CD4-positive, alpha-beta T cell treated with Interferon alpha-2 for 1 hour (primary cell): ENCODE measurements around the gene MYCBP2.
"Not testable (repeated sequence)": the region's sequence is repeated elsewhere in the genome, so short reads cannot be mapped to it uniquely, and the experiment has no call there.

Experiments
- DNase-seq, 2 donors: peaks; one replicate each; pipeline ENCODE4 v3.0.0-alpha.2; 2020 to 2022

MYCBP2 gene

DNA sequence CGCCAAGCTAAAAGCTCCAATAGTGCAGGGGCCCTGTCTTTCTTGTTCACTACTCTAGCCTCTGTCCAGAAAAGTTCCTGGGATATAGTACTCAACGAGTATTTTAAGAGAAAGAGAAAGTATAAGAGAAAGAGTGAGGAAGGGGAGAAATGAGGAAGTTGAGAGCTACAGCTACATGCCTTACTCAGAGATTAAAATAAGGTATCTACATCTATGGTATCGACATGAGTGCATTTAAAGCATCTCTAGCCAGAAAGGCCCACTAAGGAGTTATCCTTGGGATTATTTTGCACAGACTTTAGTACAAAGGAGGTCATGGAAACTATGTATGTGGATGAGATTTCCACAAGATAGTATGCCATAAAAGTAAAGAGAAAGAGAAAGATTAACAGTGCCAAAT lies 28.5 kb downstream of the MYCBP2 start:
- no peak for DNase-seq

DNA sequence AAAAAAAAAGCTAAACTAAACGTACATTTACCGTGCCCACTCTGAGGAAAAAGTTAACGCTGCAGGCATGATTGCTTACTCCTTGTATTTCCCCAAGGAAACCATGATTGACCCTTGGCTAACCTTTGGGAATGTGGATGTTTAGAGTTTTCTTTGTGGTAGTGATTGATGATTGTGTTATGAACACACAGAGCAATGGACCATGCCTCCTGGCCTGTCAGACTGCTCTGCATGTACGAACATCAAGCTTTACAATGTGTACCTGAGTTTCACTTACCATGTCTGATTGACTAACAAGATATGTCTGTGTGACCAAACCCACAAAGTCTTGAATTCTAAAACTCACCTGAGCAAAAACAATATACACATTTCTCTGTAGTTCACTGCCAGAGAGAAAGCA lies 35.1 kb downstream of the MYCBP2 start:
- no peak for DNase-seq

DNA sequence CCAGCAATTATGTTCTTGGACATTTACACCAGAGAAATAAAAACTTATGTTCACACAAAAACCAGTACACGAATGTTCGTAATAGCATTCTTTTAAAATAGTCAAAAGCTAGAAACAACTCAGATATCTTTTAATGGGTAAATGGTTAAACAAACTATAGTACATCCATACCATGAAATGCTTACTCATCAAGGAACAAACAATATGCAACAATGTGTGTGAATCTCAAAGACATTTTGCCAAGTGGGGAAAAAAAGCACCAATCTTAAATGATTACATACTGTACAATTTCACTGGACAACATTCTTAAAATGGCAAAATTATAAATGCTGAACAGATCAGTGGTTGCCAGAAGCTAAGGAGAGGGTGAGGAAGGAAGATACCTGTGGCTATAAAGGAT lies 36.6 kb downstream of the MYCBP2 start:
- DNase-seq, result no peak

DNA sequence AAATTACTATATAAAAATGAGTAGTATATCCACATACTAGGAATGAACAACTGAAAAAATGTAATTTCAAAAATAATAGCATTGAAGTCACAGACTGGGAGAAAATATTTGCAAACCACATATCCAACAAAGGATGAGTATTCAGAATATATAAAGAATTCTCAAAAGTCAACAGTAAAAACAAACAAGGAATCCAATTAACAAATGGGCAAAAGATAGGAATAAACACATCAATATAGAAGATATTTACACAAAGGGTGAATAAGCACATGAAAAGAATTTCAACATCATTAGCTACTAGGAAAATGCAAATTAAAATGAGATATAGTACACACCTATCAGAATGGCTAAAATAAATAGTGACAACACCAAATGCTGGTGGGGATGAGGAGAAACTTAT lies 37.0 kb downstream of the MYCBP2 start:
- no peak for DNase-seq

DNA sequence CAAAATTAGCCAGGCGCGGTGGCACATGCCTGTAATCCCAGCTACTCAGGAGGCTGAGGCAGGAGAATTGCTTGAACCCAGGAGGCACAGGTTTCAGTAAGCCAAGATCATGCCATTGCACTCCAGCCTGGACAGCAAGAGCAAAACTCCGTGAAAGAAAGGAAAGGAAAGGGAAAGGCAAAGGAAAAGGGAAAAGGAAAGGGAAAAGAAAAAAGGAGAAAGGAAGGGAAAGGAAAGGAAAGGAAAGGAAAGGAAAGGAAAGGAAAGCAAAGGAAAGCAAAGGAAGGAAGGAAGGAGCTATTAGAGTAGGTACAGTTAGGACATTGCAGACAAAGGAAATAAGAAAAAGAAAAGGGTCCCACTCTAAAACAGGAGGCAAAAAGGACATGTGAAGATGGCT lies 41.3 kb downstream of the MYCBP2 start:
- DNase-seq, result not testable (repeated sequence)

DNA sequence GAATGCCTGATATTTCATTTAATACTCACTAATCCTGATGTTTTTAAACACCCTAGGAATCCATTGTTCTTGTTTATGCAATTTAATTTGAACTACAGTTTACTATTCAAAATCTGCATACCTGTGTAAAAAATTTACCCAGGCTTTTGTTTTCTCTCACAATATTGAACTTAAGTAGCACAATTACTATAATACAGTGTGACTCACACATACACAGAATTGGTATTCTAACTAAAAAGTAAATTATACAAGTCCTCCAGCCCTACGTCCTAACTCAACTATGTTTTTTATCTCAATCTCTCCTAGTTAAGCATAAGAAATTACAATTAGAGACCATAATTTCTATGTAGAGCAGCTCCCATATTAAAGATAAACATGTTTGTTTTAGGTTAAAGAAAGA lies 41.8 kb downstream of the MYCBP2 start:
- no peak for DNase-seq

DNA sequence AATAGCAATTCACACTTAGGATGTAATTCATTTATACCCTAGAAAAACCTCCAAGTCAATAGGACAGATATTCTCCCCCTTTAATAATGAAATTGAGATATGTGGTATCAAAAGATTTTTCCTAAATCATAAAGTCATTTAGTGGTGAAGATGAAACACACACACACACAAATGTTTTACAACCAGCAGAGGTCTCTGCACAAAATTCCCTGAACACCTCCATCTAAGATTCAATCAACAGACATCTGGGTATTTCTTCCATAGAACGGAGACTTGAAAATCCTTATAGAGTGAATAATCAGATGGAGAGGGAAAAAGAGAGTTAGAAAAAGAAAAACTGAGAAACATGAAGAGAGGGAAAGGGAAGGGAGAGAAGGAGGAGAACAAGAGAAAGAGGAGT lies 52.8 kb downstream of the MYCBP2 start:
- DNase-seq, result peak in 1 of 2 donors; percentile 11

DNA sequence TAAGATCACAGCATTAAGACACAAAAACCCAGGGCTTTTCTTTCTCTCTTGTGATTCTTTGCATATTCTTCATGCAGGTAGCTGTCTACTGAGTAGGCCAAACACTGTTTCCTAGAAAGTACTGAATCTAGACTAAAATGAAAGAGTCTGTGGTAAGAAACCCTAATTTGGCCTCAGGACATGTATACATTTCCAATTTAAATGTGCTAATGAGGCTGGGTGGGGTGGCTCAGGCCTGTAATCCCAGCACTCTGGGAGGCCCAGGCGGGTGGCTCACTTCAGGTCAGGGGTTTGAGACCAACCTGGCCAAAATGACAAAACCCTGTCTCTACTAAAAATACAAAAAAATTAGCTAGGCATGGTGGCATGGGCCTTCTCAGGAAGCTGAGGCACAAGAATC lies 57.8 kb downstream of the MYCBP2 start:
- DNase-seq, result no peak

DNA sequence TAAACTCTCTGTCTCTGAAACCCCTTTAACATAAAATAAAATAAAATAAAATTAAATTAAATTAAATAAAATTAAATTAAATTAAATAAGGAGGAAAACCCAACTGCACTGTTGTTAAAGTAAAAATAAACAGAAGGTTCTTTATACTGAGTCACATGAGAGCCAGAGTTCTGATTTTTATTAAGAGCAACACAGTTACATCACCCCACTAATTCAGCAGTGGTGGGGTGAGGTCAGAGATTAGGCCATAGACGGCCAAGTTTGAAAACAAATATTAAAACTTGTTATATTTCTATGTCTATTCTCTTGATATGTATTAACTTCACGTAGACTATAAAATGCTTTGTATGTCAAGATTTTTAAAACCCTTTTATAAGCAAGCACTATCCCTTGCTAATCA lies 59.5 kb downstream of the MYCBP2 start:
- DNase-seq, result no peak

DNA sequence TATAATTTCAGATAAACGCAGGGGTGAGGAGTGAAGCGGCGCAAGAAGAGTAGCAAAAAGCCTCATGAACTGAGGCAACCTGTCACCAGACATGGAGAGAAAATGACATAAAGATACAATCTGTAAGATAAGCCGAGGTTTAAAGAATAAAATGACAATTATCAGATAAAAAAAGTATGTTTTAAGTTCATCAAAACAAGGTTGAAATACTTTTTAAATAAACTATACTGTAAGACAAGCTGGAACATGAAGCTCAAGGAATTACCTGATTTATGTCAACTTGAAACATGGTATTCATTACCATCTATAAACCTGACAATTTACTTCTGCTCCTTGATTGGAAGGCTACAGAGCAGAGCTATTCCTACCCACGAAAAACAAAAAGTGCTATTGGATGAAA lies 61.6 kb downstream of the MYCBP2 start:
- DNase-seq, result no peak

DNA sequence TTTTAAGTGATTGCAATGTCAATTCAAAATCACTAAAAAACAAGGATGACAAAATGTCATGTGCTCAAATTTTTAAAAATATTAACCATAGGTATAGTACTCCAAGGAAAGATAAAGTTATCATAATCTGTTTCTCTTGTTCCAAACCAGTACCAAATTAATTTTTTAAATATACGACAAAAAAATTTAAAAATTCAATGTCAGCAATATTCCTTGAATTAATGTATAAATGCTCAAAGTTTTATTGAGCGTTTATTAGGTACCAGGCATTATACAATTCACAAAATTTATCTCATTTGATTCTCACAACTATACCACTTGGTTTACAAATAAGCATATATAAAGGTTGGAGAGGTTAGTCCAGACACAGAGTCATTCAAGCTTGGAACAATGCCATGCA lies 64.7 kb downstream of the MYCBP2 start:
- DNase-seq, result no peak

DNA sequence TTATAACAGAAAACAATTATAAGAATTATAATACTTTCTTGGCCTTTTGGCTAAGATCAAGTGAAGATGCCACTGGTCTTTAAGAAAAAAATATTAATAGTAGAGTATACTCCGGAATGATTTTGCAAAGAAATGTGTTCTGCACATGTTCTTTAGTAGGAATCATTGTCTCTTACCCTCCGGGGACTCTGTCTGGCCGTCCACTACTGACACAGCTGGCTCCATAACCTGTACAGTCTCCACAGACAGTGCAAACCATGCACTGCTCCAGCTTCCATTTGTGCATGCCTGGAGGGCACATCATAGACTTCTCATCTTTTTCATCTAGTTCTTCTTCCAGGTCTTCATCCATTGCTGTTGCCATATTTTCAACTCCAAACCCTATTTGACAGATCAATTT lies 75.9 kb downstream of the MYCBP2 start:
- DNase-seq, result no peak

DNA sequence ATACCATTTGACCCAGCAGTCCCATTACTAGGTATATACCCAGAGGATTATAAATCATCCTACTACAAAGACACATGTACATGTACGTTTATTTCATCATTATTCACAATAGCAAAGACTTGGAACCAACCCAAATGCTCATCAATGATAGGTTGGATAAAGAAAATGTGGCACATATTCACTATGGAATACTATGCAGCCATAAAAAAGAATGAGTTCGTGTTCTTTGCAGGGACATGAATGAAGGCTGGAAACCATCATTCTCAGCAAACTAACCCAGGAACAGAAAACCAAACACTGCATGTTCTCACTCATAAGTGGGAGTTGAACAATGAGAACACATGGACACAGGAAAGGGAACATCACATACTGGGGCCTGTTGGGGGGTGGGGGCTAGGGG lies 81.7 kb downstream of the MYCBP2 start:
- DNase-seq, result not testable (repeated sequence)

DNA sequence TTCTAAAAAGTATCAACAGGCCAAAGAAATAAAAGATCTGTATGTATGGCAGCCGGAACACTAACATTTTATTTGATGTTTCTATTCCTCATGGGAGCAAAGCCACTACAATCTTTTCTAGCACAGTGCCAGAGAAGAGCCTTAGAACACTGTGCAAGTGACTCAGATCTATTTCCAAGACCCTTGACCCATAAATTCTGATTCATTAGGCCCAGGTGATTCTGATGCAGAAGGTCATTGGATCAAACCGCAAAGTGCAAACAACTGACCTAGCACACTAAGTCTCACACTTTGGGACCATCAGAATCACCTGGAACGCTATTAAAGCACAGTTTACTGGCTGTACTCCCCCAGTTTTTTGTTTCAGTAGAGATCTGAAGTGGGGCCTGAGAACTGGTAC lies 87.6 kb downstream of the MYCBP2 start:
- no peak for DNase-seq

DNA sequence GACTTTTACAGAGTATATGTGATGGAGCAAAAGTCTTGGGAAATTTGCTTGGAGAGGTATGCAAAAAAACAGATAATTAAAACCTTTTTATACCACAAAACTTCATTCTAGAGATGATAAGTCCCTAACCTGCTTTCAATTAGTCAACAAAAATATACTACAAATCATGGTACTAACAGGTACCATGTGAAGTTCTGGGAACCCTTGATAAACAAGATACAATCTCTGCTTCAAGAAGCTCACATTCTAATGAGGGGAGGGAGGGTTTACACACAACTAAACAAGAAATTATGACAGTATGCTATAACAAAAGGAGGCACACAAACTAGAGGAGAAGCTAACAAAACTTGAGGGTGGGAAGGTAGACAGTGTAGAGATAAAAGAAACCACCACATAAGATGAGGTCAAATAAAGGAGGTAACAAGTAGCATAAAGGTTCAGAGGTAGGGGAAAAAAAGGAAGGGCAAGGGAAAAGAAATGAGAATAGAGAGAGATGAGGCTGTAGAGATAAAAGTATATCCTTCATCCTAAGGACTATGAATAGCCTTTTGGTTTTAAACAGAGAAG lies 91.4 kb downstream of the MYCBP2 start:
- no peak for DNase-seq

DNA sequence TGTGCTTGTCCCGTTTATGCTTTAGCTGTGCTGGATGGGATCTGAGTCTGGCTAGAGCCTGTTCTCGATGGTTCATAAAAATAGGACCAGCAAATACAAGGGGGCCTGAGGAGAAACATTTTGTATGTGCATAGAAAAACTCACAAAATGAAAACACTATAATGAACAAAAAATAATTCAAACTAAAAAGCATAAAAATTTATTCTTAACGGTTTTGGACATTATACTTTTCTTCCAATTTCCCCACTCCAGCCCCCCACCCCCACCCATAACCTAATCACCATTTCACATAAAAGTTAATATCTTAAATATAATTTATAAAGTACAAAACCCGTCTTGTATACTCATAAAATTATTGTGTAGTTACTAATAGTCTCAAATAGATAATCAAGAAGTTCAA lies 93.7 kb downstream of the MYCBP2 start:
- no peak for DNase-seq

DNA sequence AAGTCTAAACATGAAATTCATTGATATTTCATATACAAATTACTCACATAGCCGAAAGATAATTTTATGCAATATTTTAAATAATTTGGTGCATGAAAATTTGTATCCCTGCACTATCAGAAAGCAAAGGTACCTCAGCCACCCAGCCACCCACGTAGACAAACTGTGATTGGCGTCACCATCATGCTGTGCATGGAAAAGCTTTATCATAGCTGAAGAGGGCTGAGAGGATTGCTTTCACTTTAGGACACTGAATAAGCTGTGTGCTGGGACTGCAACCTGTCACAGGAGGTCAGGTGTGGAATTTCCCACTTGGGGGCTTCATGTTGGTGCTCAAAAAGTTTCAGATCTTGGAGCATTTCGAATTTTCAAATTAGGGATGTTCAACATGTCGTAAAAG lies 96.3 kb downstream of the MYCBP2 start:
- peak in 1 of 2 donors; percentile 6 for DNase-seq

DNA sequence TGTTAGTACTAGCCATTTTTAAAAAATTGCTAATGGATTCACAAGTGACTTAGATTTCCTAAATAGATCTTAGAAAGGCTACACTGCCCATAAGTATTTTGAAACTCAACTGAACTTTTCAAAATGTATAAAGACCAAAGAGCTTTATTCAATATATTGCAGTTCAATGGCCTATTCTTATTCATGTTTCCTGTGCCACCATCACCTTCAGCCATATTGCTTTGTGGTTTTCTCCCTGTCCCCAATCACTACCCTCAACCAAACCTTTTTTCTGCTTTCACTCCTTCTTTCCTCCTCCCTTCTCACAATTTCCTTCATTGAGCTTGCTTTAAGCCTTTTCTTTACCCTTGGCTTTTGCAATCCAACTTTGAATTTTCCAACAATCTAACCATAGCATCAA lies 100.9 kb downstream of the MYCBP2 start:
- DNase-seq, result no peak

DNA sequence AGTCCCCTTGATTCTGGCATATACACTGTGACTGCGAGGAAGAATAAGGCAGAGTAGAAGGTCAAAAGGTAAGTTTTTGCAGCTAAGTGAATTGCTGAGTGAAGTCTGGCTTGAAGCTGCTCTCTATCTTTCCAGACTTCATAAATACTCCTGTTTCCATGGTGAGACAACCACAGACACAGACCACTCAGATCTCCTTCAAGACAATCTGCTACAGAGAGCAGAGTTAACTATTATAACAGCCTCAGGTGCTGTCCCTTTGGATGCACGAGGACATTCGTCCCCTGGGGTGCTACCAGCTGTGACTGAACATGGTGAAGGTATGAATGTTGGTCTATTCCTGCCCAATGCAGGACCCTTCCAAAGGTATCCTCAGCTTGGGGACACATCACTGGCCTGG lies 104.0 kb downstream of the MYCBP2 start:
- DNase-seq, result no peak

DNA sequence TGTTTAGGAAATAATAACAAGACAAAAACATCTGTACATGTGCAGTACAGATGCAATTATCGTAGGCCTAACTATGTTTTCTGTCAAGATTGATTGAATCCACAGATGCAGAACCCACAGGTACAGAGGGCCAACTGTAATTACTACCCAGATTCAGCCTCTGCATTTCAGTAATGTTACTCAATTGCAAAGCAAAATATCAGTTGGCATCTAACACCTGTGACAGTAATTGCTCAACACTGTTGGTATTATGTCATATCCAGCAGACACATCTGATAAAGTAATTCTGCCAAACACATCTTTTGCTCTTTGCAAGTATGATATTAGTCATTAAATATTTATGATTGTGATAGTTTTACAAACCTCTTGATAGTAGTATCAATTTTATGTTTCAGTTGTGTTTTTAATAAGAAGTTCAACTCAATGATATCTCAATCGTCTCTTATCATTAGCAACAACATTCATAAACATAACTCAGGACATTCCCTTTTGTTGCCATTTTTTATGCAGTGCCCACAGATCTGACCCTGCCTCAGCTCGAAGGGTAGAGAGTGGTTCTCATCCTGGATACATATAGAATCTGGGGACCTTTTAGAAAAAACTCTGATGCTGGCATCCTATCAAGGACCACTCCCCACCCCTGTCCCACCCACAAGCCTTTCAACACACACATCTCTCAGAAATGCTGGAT lies 104.7 kb downstream of the MYCBP2 start:
- DNase-seq, result no peak

DNA sequence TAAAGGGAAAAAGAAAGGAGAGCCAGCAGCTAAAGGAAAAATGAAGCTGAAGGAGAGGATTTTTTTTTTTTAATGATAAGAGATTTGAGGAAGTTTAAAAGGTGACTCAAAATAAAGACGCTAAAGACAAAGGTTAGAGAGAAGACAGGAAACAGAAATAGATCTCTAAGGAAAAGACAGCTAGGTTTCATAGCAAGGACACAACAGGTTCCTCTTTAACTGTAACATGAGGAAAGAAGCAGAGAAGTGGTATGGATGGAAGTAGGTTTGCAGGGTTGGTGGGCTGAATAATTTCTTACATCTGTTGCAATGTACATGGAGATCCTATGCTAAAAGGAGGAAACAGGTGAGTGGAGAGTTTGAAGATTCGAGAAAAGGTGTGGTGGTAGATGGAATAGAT lies 107.5 kb downstream of the MYCBP2 start:
- no peak for DNase-seq

DNA sequence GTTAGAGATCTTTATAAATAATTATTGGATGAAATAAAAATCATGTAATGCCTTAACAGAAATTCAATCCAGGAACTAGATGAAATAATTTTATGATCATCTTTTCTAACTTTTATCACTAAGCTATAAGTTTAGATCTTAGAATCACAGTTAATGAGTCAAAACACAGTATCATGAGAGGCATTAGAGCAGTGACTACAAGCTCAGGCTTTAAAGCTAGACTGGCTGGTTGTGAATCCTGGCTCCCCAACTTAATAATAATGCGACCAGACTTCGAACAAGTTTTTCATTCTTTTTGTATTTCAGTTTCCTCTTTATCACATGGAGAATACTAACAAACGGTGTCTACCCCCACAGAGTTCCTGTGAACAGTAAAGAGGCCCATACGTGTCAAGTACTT lies 108.6 kb downstream of the MYCBP2 start:
- no peak for DNase-seq

DNA sequence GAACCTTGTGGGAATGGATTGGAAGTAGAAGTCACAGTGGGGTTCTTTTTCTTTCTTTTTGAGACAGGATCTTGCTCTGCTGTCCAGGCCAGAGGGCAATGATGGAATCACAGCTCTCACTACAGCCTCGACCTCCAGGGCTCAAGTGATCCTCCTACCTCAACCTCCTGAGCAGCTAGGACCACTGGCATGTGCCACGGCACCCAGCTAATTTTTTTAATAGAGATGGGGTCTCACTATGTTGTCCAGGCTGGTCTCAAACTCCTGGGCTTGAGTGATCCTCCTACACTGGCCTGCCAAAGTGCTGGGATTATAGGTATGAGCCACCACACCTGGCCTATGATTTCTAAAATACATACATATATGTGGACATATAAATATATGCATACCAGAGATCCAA lies 111.4 kb downstream of the MYCBP2 start:
- no peak for DNase-seq

DNA sequence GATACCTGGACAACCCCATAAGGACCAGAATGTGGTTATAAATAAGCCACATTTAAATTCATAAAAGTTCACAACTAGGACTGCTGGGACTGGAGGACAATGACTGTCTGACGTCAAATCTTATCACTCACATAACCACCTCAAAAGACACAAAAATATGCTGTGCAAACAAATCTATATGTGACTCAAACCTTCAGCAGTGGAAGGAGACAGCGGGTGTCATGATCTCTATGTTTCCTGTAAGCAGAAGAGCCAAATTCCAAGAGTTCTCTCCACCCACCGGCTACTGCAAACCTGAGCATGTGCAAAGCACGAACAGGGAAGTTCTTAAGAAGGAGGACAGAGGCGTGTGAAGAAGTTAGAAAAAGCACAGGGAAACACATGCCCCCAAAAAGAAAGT lies 113.2 kb downstream of the MYCBP2 start:
- no peak for DNase-seq

DNA sequence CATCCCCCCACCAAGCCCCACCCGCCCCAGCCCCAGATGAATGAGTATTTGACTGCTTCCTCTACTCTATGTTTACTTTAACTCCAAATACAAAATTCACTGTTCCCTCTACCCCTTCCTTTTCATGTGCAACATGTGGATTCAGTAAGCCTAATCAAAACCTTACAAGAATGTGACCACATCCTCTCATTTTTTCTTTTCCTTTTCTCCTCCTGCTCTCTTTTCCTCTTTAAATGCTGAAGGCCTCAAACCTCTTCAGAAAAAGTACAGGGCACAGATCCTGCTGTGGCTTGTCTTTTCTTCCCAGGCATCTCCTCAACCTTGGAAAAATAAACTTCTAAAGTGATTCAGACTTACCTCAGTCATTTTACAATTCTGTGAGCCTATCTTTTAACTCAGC lies 119.0 kb downstream of the MYCBP2 start:
- no peak for DNase-seq
